Uterus (tissue), 4 donors: ENCODE measurements around the gene MYH10. TPM values are rescaled to one million over a fixed set of nuclear protein-coding genes. Genes with fewer than 3 reads are reported as not detected.

ENCODE experiments used
- DNase-seq, 2 donors: peaks; one replicate each; pipeline ENCODE4 v3.0.0-alpha.2; 2019 to 2020
- H3K27ac ChIP-seq, 2 donors: fragments of 200-600 bp; sonication (generic); 1 replicate in 1 of 2; 2 replicates in 1 of 2; pipeline ENCODE4 v1.5.1; 2016 to 2018
- H3K27me3 ChIP-seq, 2 donors: fragments of 200-600 bp; sonication (generic); one replicate each; pipeline ENCODE4 v1.5.1; 2018 to 2019; ENCODE audit warnings: control low read depth in 1 of 2
- H3K36me3 ChIP-seq, 2 donors: fragments of 200-600 bp; sonication (generic); one replicate each; pipeline ENCODE4 v1.5.1; 2019; ENCODE audit warnings: control low read depth in 1 of 2
- H3K4me1 ChIP-seq, 2 donors: fragments of 200-600 bp; sonication (generic); one replicate each; pipeline ENCODE4 v1.5.1; 2018 to 2019; ENCODE audit warnings: control low read depth in 1 of 2
- H3K4me3 ChIP-seq, 2 donors: fragments of 200-600 bp; sonication (generic); 1 replicate in 1 of 2; 2 replicates in 1 of 2; pipeline ENCODE4 v1.5.1; 2018 to 2019; ENCODE audit warnings: mild to moderate bottlenecking in 1 of 2
- H3K9me3 ChIP-seq, 2 donors: fragments of 200-600 bp; sonication (generic); one replicate each; pipeline ENCODE4 v1.5.1; 2019; ENCODE audit warnings: control low read depth in 1 of 2
- CTCF ChIP-seq, 4 experiments: fragments of 200-600 bp in 2 of 4; fragments of 450-650 bp in 2 of 4; sonication (generic) in 2 of 4; IDR thresholded peaks; one replicate each; pipeline ENCODE4 v1.5.1; 2016 to 2019; ENCODE audit warnings: antibody characterized with exemption in 4 of 4, mild to moderate bottlenecking in 2 of 4, moderate library complexity in 1 of 4
- POLR2A ChIP-seq, 2 donors: fragments of 450-650 bp; IDR thresholded peaks; one replicate each; pipeline ENCODE4 v1.6.1; 2016; ENCODE audit warnings: antibody characterized with exemption in 2 of 2, mild to moderate bottlenecking in 1 of 2, moderate library complexity in 1 of 2
- intact Hi-C: fragments of 100-400 bp; cut with DNase I; formaldehyde crosslinking; loops from one replicate; pipeline ENCODE4 v1.15.1; 2023; ENCODE audit warnings: low total_unique reads
- total RNA-seq, 4 donors: library from RNA; depleted of rRNA in 3 of 4; stranded (reverse); fragments of >200 nt in 3 of 4; gene quantifications; one replicate each; pipeline versions ENCODE4 v1.1.0 to v1.2.4, GENCODE V29; 2014 to 2023
- donor health status: DM: yes; HTN: yes; CAD: no.

The MYH10 gene
- total RNA-seq, 4 donors from 2014 or later = 39.1 to 229 (median 65.0) TPM

GRCh38 chr17:8494506-8495111, 135.9 kb downstream of the MYH10 start:
- intact Hi-C loops = no loop called here
- Histone ChIP-seq H3K4me3 (no peak overlapping the region), H3K4me1 (no peaks in the 10 kb centered on the region), H3K27me3 (no peaks in the 10 kb centered on the region), H3K27ac (no peak overlapping the region), H3K9me3 (no peaks in the 10 kb centered on the region), H3K36me3 (no peaks in the 10 kb centered on the region)
- no peak for DNase-seq
- TF ChIP-seq CTCF (IDR thresholded peaks at IDR 0.05) = no peak
- no peak for TF ChIP-seq POLR2A (IDR thresholded peaks at IDR 0.05)

GRCh38 chr17:8494021-8494420, 136.5 kb downstream of the MYH10 start:
- Histone ChIP-seq H3K9me3 (no peaks in the 10 kb centered on the region), H3K27me3 (no peaks in the 10 kb centered on the region), H3K36me3 (no peaks in the 10 kb centered on the region), H3K27ac (no peak overlapping the region), H3K4me3 (no peak overlapping the region), H3K4me1 (no peaks in the 10 kb centered on the region)
- no peak for DNase-seq
- intact Hi-C loops = no loop called here
- TF ChIP-seq CTCF (IDR thresholded peaks at IDR 0.05) = no peak
- TF ChIP-seq POLR2A (IDR thresholded peaks at IDR 0.05) = no peak

- no peak overlapping the region for H3K27ac ChIP-seq
- no peaks in the 10 kb centered on the region for H3K27me3 ChIP-seq
- no peaks in the 10 kb centered on the region for H3K4me1 ChIP-seq
- H3K4me3 ChIP-seq = no peak overlapping the region
- intact Hi-C loops = no loop called here
- no peaks in the 10 kb centered on the region for H3K9me3 ChIP-seq
- TF ChIP-seq POLR2A (IDR thresholded peaks at IDR 0.05) (no peak), CTCF (IDR thresholded peaks at IDR 0.05) (no peak)
- H3K36me3 ChIP-seq = no peaks in the 10 kb centered on the region
- no peak for DNase-seq
Measured at GRCh38 chr17:8492121-8492520, 138.4 kb downstream of the MYH10 start.

DNA sequence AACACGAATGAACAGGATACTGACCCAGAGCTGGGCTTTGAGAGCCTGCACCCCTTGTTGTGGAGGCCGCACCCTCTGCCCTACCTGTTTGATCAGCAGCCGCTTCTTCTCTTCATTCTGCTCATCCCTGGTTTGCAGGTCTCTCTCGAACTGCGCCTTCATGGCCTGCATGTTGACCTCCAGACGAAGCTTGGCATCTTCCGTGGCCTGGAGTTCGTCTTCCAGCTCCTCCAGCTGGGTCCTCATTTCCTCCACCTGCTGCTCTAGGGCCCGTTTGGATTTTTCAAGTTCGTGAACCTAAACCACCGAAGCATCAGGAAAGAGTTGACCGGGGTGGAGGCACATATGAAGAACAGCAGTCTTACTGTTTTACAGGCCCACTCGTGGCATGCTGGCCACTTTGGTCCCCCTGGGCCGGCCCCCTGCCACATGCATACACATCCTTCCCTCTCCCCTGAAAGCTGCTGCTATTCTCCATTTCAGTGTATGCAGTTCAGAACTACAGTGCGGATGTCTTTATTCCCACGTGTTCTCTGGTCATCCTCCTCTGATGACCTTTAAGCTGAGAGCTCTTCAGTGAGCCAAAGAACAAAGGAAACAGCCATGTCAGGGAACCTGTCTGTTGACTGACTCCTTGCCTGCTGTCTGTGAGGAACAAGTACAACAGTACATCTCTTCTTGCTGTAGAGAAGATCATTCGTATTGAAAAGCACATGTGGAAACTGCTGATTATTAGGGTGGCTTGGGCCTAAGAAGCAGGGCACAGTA, 140.1 kb downstream of the MYH10 start:
- Histone ChIP-seq H3K4me3 (no peak overlapping the region), H3K4me1 (no peaks in the 10 kb centered on the region), H3K9me3 (no peaks in the 10 kb centered on the region), H3K27me3 (no peaks in the 10 kb centered on the region), H3K27ac (no peak overlapping the region), H3K36me3 (no peaks in the 10 kb centered on the region)
- TF ChIP-seq CTCF (IDR thresholded peaks at IDR 0.05) = no peak
- no peak for TF ChIP-seq POLR2A (IDR thresholded peaks at IDR 0.05)
- intact Hi-C loops = no loop called here
- DNase-seq = no peak

DNA sequence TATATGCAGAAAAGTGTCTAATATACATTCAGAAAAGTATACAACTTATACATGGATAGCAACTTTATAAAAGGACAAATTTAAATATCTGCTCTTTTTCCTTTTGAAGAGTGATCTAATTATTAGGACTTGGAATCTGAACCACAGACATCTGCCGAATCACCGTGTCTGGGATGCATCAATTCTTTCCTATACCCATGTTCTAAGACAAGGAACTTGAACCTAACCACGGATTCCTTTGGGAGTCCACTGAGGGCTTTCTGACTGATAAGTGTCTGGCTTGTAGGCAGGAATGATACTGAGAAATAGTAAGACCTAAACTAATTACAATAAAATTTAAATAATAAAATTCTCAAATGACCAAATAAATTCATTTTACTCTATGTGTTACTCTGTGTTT, 140.7 kb downstream of the MYH10 start:
- Histone ChIP-seq H3K4me1 (no peaks in the 10 kb centered on the region), H3K4me3 (no peak overlapping the region), H3K27ac (no peak overlapping the region), H3K27me3 (no peaks in the 10 kb centered on the region), H3K36me3 (no peaks in the 10 kb centered on the region), H3K9me3 (no peaks in the 10 kb centered on the region)
- DNase-seq = no peak
- intact Hi-C loops = no loop called here
- TF ChIP-seq POLR2A (IDR thresholded peaks at IDR 0.05) (no peak), CTCF (IDR thresholded peaks at IDR 0.05) (no peak)
